ENCODE data around the gene MCM3. TPM values are rescaled to one million over a fixed set of nuclear protein-coding genes. Genes with fewer than 3 reads are reported as not detected.
A peak's percentile ranks its signal among the peaks of the same experiment; 100 is the strongest.

MCM3 gene
- total RNA-seq, 4 donors from 2014 or later = 33.2 to 67.1 (median 35.1) TPM

- H3K27ac ChIP-seq = peak overlapping the region in 1 of 4 donors; percentile 1
- no peaks in the 10 kb centered on the region for H3K9me3 ChIP-seq
- H3K4me3 ChIP-seq = no peak overlapping the region
- WGBS, 2 donors = 80 to 81% methylated on average over 2 of the region's 2 CpGs
- no peak for TF ChIP-seq CTCF (IDR thresholded peaks at IDR 0.05)
- no peak for TF ChIP-seq POLR2A (IDR thresholded peaks at IDR 0.05)
- TF ChIP-seq EP300 (IDR thresholded peaks at IDR 0.05) = no peak
- H3K36me3 ChIP-seq = no peaks in the 10 kb centered on the region
- H3K27me3 ChIP-seq = no peaks in the 10 kb centered on the region
- no peak for DNase-seq (ENCODE audit: low spot score in 2 of 2)
- H3K4me1 ChIP-seq = no peaks in the 10 kb centered on the region
Measured at GRCh38 chr6:52328303-52328662, 43.7 kb upstream of the MCM3 start.

DNA sequence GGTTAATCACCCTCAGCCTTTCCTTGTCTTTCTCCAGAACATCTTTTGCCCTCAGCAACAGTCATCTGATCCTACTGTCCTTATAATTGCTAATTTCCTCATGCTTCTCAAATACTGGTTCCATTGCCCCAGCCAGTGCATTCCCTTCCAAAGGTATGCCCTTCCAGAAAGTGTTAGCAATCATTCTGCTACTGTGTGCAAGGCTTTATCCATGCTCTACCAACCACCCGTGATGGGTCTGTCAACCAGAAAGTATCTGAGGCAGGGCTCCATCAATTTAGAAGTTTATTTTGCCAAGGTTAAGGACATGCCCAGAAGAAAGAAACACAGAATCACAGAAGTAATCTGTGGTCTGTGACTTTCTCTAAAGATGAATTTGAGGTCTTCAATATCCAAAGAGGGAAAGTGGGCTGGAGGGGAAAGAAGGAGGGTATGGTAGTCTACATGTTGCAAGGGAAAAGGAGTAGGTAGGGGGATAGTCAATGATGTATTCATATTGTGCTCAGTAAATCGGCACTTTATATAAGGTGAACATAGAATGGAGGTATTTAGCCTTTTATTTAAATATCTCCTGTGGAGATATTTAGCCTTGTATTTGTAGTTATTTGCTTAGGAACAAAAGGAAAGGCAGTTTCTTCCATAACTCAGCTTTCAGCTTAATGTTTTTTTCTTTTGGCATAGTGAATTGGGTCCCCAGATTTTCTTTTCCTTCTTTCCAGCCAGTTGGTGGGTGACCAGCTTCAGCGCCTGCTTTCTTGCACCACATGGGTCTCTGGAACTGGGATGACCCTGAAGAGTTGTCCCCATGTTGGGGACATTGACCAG lies 42.2 kb upstream of the MCM3 start:
- no peak for DNase-seq (ENCODE audit: low spot score in 2 of 2)
- WGBS, 2 donors = 90 to 93% methylated on average over 3 of the region's 3 CpGs
- Histone ChIP-seq H3K4me1 (no peaks in the 10 kb centered on the region), H3K9me3 (no peaks in the 10 kb centered on the region), H3K36me3 (no peaks in the 10 kb centered on the region), H3K4me3 (no peak overlapping the region), H3K27ac (peak overlapping the region in 1 of 4 donors; percentile 41), H3K27me3 (no peaks in the 10 kb centered on the region)
- TF ChIP-seq POLR2A (IDR thresholded peaks at IDR 0.05) = no peak
- TF ChIP-seq CTCF (IDR thresholded peaks at IDR 0.05) = no peak
- TF ChIP-seq EP300 (IDR thresholded peaks at IDR 0.05) = no peak

- Histone ChIP-seq H3K9me3 (no peaks in the 10 kb centered on the region), H3K27me3 (no peaks in the 10 kb centered on the region), H3K4me3 (no peak overlapping the region), H3K4me1 (no peaks in the 10 kb centered on the region), H3K27ac (peak overlapping the region in 2 of 4 donors; percentile 11 to 38), H3K36me3 (no peaks in the 10 kb centered on the region)
- 48 to 61% methylated on average over 14 of the region's 14 CpGs for WGBS, 2 donors
- no peak for DNase-seq (ENCODE audit: low spot score in 2 of 2)
- TF ChIP-seq EP300 (IDR thresholded peaks at IDR 0.05) (no peak), POLR2A (IDR thresholded peaks at IDR 0.05) (no peak), CTCF (IDR thresholded peaks at IDR 0.05) (no peak)
Measured at GRCh38 chr6:52325695-52326471, 41.3 kb upstream of the MCM3 start.

DNA sequence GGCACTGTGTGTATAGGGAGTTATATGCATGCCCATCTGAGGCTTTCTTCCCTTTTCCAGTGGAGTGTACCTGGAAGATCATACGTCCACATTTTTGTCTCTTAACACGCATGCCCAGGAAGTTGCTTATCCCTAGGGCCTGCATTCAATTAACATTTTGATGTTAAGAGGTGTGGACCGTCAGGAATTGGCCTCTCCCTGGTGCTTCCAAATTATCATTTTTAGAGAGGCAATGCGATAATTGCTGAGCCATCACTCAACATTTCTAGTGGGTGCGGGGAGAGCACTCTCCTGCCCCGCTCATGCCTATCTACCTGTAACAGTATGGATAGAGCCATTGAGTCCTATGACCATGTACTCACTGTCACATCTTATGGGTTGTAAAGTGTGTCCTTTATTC lies 39.6 kb upstream of the MCM3 start:
- no peaks in the 10 kb centered on the region for H3K27me3 ChIP-seq
- no peaks in the 10 kb centered on the region for H3K9me3 ChIP-seq
- no peaks in the 10 kb centered on the region for H3K36me3 ChIP-seq
- TF ChIP-seq EP300 (IDR thresholded peaks at IDR 0.05) (no peak), CTCF (IDR thresholded peaks at IDR 0.05) (no peak), POLR2A (IDR thresholded peaks at IDR 0.05) (no peak)
- no peak overlapping the region for H3K27ac ChIP-seq
- DNase-seq (ENCODE audit: low spot score in 2 of 2) = no peak
- WGBS, 2 donors = 90 to 92% methylated on average over 6 of the region's 6 CpGs
- peaks cover 0 to 4% (median 2%) of the 10 kb centered on the region in 4 donors for H3K4me1 ChIP-seq
- no peak overlapping the region for H3K4me3 ChIP-seq

All from tibial nerve (tissue), 4 donors.